ENCODE measurements around the gene SPOP.

The SPOP gene

GRCh38 chr17:49705254-49705653, 27.4 kb upstream of the SPOP start:
- no peak for TF ChIP-seq CTCF (IDR thresholded peaks at IDR 0.05; ENCODE audit: low read depth, low read length, missing control alignments)
- H3K4me3 ChIP-seq (replicated peaks; ENCODE audit: low read depth, low read length): no peak overlapping the region
- no peak for DNase-seq (ENCODE audit: extremely low read depth, low read depth)

GRCh38 chr17:49703557-49704277, 25.8 kb upstream of the SPOP start:
- peak; percentile 53 for TF ChIP-seq CTCF (IDR thresholded peaks at IDR 0.05; ENCODE audit: low read depth, low read length, missing control alignments)
- peak; percentile 12 for DNase-seq (ENCODE audit: extremely low read depth, low read depth)
- H3K4me3 ChIP-seq (replicated peaks; ENCODE audit: low read depth, low read length): no peak overlapping the region

GRCh38 chr17:49700960-49701359, 23.1 kb upstream of the SPOP start:
- no peak for DNase-seq (ENCODE audit: extremely low read depth, low read depth)
- no peak for TF ChIP-seq CTCF (IDR thresholded peaks at IDR 0.05; ENCODE audit: low read depth, low read length, missing control alignments)
- no peak overlapping the region for H3K4me3 ChIP-seq (replicated peaks; ENCODE audit: low read depth, low read length)

- DNase-seq (ENCODE audit: extremely low read depth, low read depth): no peak
- no peak overlapping the region for H3K4me3 ChIP-seq (replicated peaks; ENCODE audit: low read depth, low read length)
- no peak for TF ChIP-seq CTCF (IDR thresholded peaks at IDR 0.05; ENCODE audit: low read depth, low read length, missing control alignments)
Measured at GRCh38 chr17:49699966-49700575, 22.2 kb upstream of the SPOP start.

- H3K4me3 ChIP-seq (replicated peaks; ENCODE audit: low read depth, low read length): no peak overlapping the region
- no peak for DNase-seq (ENCODE audit: extremely low read depth, low read depth)
- no peak for TF ChIP-seq CTCF (IDR thresholded peaks at IDR 0.05; ENCODE audit: low read depth, low read length, missing control alignments)
Measured at GRCh38 chr17:49698005-49698404, 20.1 kb upstream of the SPOP start.

GRCh38 chr17:49696233-49696761, 18.4 kb upstream of the SPOP start:
- no peak for DNase-seq (ENCODE audit: extremely low read depth, low read depth)
- H3K4me3 ChIP-seq (replicated peaks; ENCODE audit: low read depth, low read length): no peak overlapping the region

More at GRCh38 chr17:49696233-49696761, 18.4 kb upstream of the SPOP start:
- no peak for TF ChIP-seq CTCF (IDR thresholded peaks at IDR 0.05; ENCODE audit: low read depth, low read length, missing control alignments)
